ENCODE data around the gene LDLR. TPM values are rescaled to one million over a fixed set of nuclear protein-coding genes. Genes with fewer than 3 reads are reported as not detected.
"Not testable (repeated sequence)": the region's sequence is repeated elsewhere in the genome, so short reads cannot be mapped to it uniquely, and the experiment has no call there.

The LDLR gene
- total RNA-seq, 1 donor from 2014 or later, result 39.3 TPM

GRCh38 chr19:11096210-11096841 is 7.1 kb downstream of the LDLR start:
- no peak overlapping the region for H3K4me3 ChIP-seq
- no peaks in the 10 kb centered on the region for H3K27me3 ChIP-seq
- peaks cover 100% of the 10 kb centered on the region for H3K79me2 ChIP-seq (ENCODE audit: low read depth)
- TF ChIP-seq EZH2 (IDR thresholded peaks at IDR 0.05) (no peak), CTCF (IDR thresholded peaks at IDR 0.05) (no peak), EZH2phosphoT487 (IDR thresholded peaks at IDR 0.05) (no peak)
- H3K36me3 Mint-ChIP-seq, result peaks cover 39% of the 10 kb centered on the region
- no peaks in the 10 kb centered on the region for H3K9me3 ChIP-seq (ENCODE audit: low read depth)
- peaks cover 15% of the 10 kb centered on the region for H3K4me1 ChIP-seq
- H2AFZ ChIP-seq (replicated peaks), result no peak overlapping the region
- H3K4me3 Mint-ChIP-seq, result peak overlapping the region; percentile 52
- no peak for DNase-seq (ENCODE audit: low spot score)
- no peak overlapping the region for H3K4me2 ChIP-seq
- H3K27ac ChIP-seq, result no peak overlapping the region
- no peak overlapping the region for H3K27ac Mint-ChIP-seq
- peaks cover 6% of the 10 kb centered on the region for H3K36me3 ChIP-seq
- no peak overlapping the region for H3K9ac ChIP-seq
- peaks cover 98% of the 10 kb centered on the region for H4K20me1 ChIP-seq (ENCODE audit: low read depth)
- peaks cover 13% of the 10 kb centered on the region for H3F3A ChIP-seq (ENCODE audit: low read depth)
- peaks cover 30% of the 10 kb centered on the region for H3K4me1 Mint-ChIP-seq
- no peaks in the 10 kb centered on the region for H3K9me3 Mint-ChIP-seq
- H3K27me3 Mint-ChIP-seq (ENCODE audit: insufficient read depth, low read depth), result peaks cover 9% of the 10 kb centered on the region

DNA sequence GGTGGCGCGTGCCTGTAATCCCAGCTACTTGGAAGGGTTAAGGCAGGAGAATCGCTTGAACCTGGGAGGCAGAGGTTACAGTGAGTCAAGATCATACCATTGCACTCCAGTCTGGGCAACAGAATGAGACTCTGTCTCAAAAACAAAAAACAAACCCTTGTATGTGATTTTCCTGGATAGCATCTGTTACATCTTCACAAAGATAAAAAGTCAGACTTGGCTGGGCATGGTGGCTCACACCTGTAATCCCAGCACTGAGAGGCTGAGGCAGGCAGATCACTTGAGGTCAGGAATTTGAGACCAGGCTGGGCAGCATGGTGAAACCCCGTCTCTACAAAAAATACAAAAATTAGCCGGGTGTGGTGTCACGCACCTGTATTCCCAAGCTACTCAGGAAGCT is 8.1 kb downstream of the LDLR start:
- not testable (repeated sequence) for H3K9me3 ChIP-seq (ENCODE audit: low read depth); H3K9ac ChIP-seq; H3K4me1 ChIP-seq; H3K36me3 ChIP-seq; H3K27me3 Mint-ChIP-seq (ENCODE audit: insufficient read depth, low read depth); H3K27me3 ChIP-seq; H3K9me3 Mint-ChIP-seq; H3K4me2 ChIP-seq; H3K27ac Mint-ChIP-seq; H2AFZ ChIP-seq (replicated peaks); H3K27ac ChIP-seq; H3K4me3 ChIP-seq; H3K4me3 Mint-ChIP-seq; DNase-seq (ENCODE audit: low spot score)
- Mint-ChIP-seq H3K4me1 (peaks cover 21% of the 10 kb centered on the region), H3K36me3 (peaks cover 37% of the 10 kb centered on the region)
- H3F3A ChIP-seq (ENCODE audit: low read depth), result peaks cover 16% of the 10 kb centered on the region
- H4K20me1 ChIP-seq (ENCODE audit: low read depth), result peaks cover 95% of the 10 kb centered on the region
- peaks cover 99% of the 10 kb centered on the region for H3K79me2 ChIP-seq (ENCODE audit: low read depth)

DNA sequence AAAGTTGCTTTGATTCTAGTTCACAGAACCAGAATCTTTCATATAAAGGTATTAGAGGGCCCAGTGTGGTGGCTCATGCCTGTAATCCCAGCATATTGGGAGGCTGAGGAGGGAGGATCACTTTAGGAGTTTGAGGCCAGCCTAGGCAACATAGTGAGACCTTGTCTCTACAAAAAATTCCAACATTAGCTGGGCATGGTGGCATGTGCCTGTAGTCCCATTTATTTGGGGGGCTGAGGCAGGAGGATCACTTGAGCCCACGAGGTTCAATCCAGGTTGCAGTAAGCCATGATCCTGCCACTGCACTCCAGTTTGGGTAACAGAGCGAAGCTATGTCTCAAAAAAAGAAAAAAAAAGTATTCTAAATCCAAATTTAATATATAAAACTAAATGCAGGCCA is 9.1 kb downstream of the LDLR start:
- no peak overlapping the region for H3K27ac Mint-ChIP-seq
- H3K36me3 Mint-ChIP-seq, result peaks cover 42% of the 10 kb centered on the region
- Histone ChIP-seq H3K9ac (no peak overlapping the region), H4K20me1 (ENCODE audit: low read depth) (peaks cover 93% of the 10 kb centered on the region), H3K79me2 (ENCODE audit: low read depth) (peaks cover 99% of the 10 kb centered on the region), H3K4me1 (no peaks in the 10 kb centered on the region), H3K9me3 (ENCODE audit: low read depth) (no peaks in the 10 kb centered on the region), H3F3A (ENCODE audit: low read depth) (peaks cover 16% of the 10 kb centered on the region), H3K4me2 (no peak overlapping the region), H3K36me3 (peaks cover 6% of the 10 kb centered on the region), H3K27ac (no peak overlapping the region), H3K4me3 (no peak overlapping the region), H2AFZ (replicated peaks) (no peak overlapping the region), H3K27me3 (no peaks in the 10 kb centered on the region)
- DNase-seq (ENCODE audit: low spot score), result no peak
- TF ChIP-seq CTCF (IDR thresholded peaks at IDR 0.05) (no peak), EZH2 (IDR thresholded peaks at IDR 0.05) (no peak), EZH2phosphoT487 (IDR thresholded peaks at IDR 0.05) (no peak)
- peaks cover 9% of the 10 kb centered on the region for H3K27me3 Mint-ChIP-seq (ENCODE audit: insufficient read depth, low read depth)
- H3K4me1 Mint-ChIP-seq, result peaks cover 17% of the 10 kb centered on the region
- no peak overlapping the region for H3K4me3 Mint-ChIP-seq
- no peaks in the 10 kb centered on the region for H3K9me3 Mint-ChIP-seq

DNA sequence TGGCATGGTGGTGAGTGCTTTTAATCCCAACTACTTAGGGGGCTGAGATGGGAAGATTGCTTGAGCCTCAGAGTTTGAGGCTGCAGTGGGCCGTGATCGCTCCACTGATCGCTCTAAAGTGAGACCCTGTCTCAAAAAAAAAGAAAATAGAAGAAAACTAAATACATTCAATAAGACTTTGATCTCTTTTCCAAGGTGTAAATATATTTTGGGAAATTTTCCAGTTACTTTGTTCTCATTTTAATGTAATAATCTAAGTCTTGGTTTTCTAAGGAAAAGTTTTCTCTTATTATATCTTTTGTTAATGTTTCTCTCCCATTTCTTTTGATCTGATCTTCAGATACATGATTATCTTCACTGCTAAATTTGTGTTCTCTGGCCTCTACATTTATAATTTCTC is 9.6 kb downstream of the LDLR start:
- H4K20me1 ChIP-seq (ENCODE audit: low read depth), result peaks cover 93% of the 10 kb centered on the region
- peaks cover 15% of the 10 kb centered on the region for H3K4me1 Mint-ChIP-seq
- H3K4me3 ChIP-seq, result no peak overlapping the region
- no peak overlapping the region for H3K27ac Mint-ChIP-seq
- peaks cover 98% of the 10 kb centered on the region for H3K79me2 ChIP-seq (ENCODE audit: low read depth)
- H3K4me2 ChIP-seq, result no peak overlapping the region
- no peak overlapping the region for H3K27ac ChIP-seq
- H3K9ac ChIP-seq, result no peak overlapping the region
- H3K9me3 ChIP-seq (ENCODE audit: low read depth), result no peaks in the 10 kb centered on the region
- H3K9me3 Mint-ChIP-seq, result no peaks in the 10 kb centered on the region
- H3K36me3 Mint-ChIP-seq, result peaks cover 43% of the 10 kb centered on the region
- no peak overlapping the region for H3K4me3 Mint-ChIP-seq
- no peak for TF ChIP-seq CTCF (IDR thresholded peaks at IDR 0.05)
- TF ChIP-seq EZH2 (IDR thresholded peaks at IDR 0.05), result no peak
- TF ChIP-seq EZH2phosphoT487 (IDR thresholded peaks at IDR 0.05), result no peak
- H3K27me3 ChIP-seq, result no peaks in the 10 kb centered on the region
- H2AFZ ChIP-seq (replicated peaks), result no peak overlapping the region
- peaks cover 16% of the 10 kb centered on the region for H3F3A ChIP-seq (ENCODE audit: low read depth)
- H3K4me1 ChIP-seq, result no peaks in the 10 kb centered on the region
- peaks cover 6% of the 10 kb centered on the region for H3K36me3 ChIP-seq
- no peak for DNase-seq (ENCODE audit: low spot score)
- H3K27me3 Mint-ChIP-seq (ENCODE audit: insufficient read depth, low read depth), result peaks cover 9% of the 10 kb centered on the region
